ENCODE measurements around the gene HCCS. TPM values are rescaled to one million over a fixed set of nuclear protein-coding genes. Genes with fewer than 3 reads are reported as not detected.

HCCS gene
- total RNA-seq, 1 experiment from 2014 or later: 28.2 TPM

GRCh38 chrX:11089802-11090201 lies 21.3 kb upstream of the HCCS start:
- no TSS peak for BruUV-seq (replicated peaks)
- no peak overlapping the region for H2AFZ ChIP-seq (ENCODE audit: low read depth, low read length, poor library complexity, severe bottlenecking)
- no peaks in the 10 kb centered on the region for H3K79me2 ChIP-seq (ENCODE audit: insufficient read depth, low read length)
- no peaks in the 10 kb centered on the region for H3K27me3 ChIP-seq (ENCODE audit: insufficient read depth, low read length)
- no peaks in the 10 kb centered on the region for H3K9me2 ChIP-seq (ENCODE audit: insufficient read depth)
- intact Hi-C loops (cut with micrococcal nuclease): no loop called here
- ChIA-PET RAD21 (ENCODE audit: low non-redundant PET in 1 of 2, low total read pairs in 2 of 2, uncharacterized antibody in 2 of 2, unreplicated experiment in 2 of 2) (no interaction called here), POLR2A (no interaction called here), CTCF (no interaction called here)
- H3K4me1 ChIP-seq (ENCODE audit: control insufficient read depth in 1 of 2, insufficient read depth in 2 of 2, low read length in 2 of 2): no peaks in the 10 kb centered on the region
- no peaks in the 10 kb centered on the region for H3K9me3 ChIP-seq (ENCODE audit: control insufficient read depth in 1 of 2, insufficient read depth in 1 of 2, low read depth in 1 of 2, low read length in 2 of 2)
- no peak overlapping the region for H3K4me2 ChIP-seq (ENCODE audit: low read length)
- TF ChIP-seq POLR2AphosphoS5 (IDR thresholded peaks at IDR 0.05; ENCODE audit: low read depth, low read length) (no peak), CTCF (IDR thresholded peaks at IDR 0.05 in 2 of 3, conservative IDR thresholded peaks at IDR 0.05 in 1 of 3; ENCODE audit: borderline replicate concordance in 1 of 3, insufficient read depth in 1 of 3, low read depth in 2 of 3, low read length in 2 of 3) (no peak), JUND (IDR thresholded peaks at IDR 0.05) (no peak), ATF3 (IDR thresholded peaks at IDR 0.05) (no peak), YY1 (IDR thresholded peaks at IDR 0.05; ENCODE audit: extremely low read depth, insufficient replicate concordance, low read depth, low read length) (no peak), ZFX (IDR thresholded peaks at IDR 0.05) (no peak), EZH2phosphoT487 (IDR thresholded peaks at IDR 0.05; ENCODE audit: borderline replicate concordance) (no peak), SRF (IDR thresholded peaks at IDR 0.05; ENCODE audit: low read depth) (no peak), ZNF274 (IDR thresholded peaks at IDR 0.05; ENCODE audit: low read depth, low read length) (no peak), RAD21 (IDR thresholded peaks at IDR 0.05; ENCODE audit: low read depth) (no peak), POLR2A (IDR thresholded peaks at IDR 0.05; ENCODE audit: borderline replicate concordance, extremely low read depth, insufficient read depth, insufficient read length) (no peak), FOSL1 (IDR thresholded peaks at IDR 0.05; ENCODE audit: low read depth) (no peak)
- TF ChIP-seq, protein P1, sequence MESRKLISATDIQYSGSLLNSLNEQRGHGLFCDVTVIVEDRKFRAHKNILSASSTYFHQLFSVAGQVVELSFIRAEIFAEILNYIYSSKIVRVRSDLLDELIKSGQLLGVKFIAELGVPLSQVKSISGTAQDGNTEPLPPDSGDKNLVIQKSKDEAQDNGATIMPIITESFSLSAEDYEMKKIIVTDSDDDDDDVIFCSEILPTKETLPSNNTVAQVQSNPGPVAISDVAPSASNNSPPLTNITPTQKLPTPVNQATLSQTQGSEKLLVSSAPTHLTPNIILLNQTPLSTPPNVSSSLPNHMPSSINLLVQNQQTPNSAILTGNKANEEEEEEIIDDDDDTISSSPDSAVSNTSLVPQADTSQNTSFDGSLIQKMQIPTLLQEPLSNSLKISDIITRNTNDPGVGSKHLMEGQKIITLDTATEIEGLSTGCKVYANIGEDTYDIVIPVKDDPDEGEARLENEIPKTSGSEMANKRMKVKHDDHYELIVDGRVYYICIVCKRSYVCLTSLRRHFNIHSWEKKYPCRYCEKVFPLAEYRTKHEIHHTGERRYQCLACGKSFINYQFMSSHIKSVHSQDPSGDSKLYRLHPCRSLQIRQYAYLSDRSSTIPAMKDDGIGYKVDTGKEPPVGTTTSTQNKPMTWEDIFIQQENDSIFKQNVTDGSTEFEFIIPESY (IDR thresholded peaks at IDR 0.05; ENCODE audit: extremely low read depth, insufficient replicate concordance, low read length): no peak
- DNase-seq (ENCODE audit: low read depth, low spot score) (no peak), ATAC-seq (no peak)
- H3K27ac ChIP-seq (ENCODE audit: low read depth, low read length): no peak overlapping the region
- H3K9ac ChIP-seq (ENCODE audit: low read length): no peak overlapping the region
- no peak overlapping the region for H3K4me3 ChIP-seq (replicated peaks in 1 of 2; ENCODE audit: low read depth in 1 of 2, low read length in 2 of 2)
- H3K36me3 ChIP-seq (ENCODE audit: control insufficient read depth in 1 of 2, insufficient read depth in 2 of 2, low read length in 2 of 2): no peaks in the 10 kb centered on the region
- no peaks in the 10 kb centered on the region for H4K20me1 ChIP-seq (ENCODE audit: insufficient read depth)
